Progenitor cell of endocrine pancreas (in vitro differentiated cells): ENCODE measurements around the gene LRMDA. TPM values are rescaled to one million over a fixed set of nuclear protein-coding genes. Genes with fewer than 3 reads are reported as not detected.

ENCODE experiments used
- DNase-seq: peaks from one replicate; pipeline ENCODE4 v3.0.0; 2021; ENCODE audit warnings: low spot score; ENCODE audit not compliant: unreplicated experiment
- H3K27ac Mint-ChIP-seq: 2 replicates; pipeline ENCODE4 v1.8.0; 2021; ENCODE audit warnings: mild to moderate bottlenecking, moderate library complexity, mixed read lengths
- H3K27me3 Mint-ChIP-seq: 2 replicates; pipeline ENCODE4 v1.8.0; 2021; ENCODE audit warnings: mixed read lengths
- H3K36me3 Mint-ChIP-seq: 2 replicates; pipeline ENCODE4 v1.8.0; 2022; ENCODE audit warnings: mixed read lengths; ENCODE audit not compliant: insufficient read depth
- H3K4me1 Mint-ChIP-seq: 2 replicates; pipeline ENCODE4 v1.8.0; 2021; ENCODE audit warnings: low read depth, mixed read lengths
- H3K4me3 Mint-ChIP-seq: 2 replicates; pipeline ENCODE4 v1.8.0; 2021; ENCODE audit warnings: low read depth, mild to moderate bottlenecking, moderate library complexity, mixed read lengths
- H3K9me3 Mint-ChIP-seq: 2 replicates; pipeline ENCODE4 v1.8.0; 2021; ENCODE audit warnings: low read depth, mixed read lengths
- CTCF ChIP-seq: fragments of 200-600 bp; sonication (generic); IDR thresholded peaks from one replicate; pipeline ENCODE4 v1.5.0; 2021; ENCODE audit warnings: antibody characterized with exemption, mild to moderate bottlenecking; ENCODE audit not compliant: unreplicated experiment
- total RNA-seq: library from RNA; stranded (reverse); gene quantifications from 2 replicates; pipeline ENCODE4 v1.2.1, GENCODE V29; 2021

The LRMDA gene
- total RNA-seq, 1 donor from 2014 or later = 6.5 TPM

- H3K4me3 Mint-ChIP-seq = no peak overlapping the region
- peaks cover 3% of the 10 kb centered on the region for H3K9me3 Mint-ChIP-seq
- H3K36me3 Mint-ChIP-seq = peaks cover 2% of the 10 kb centered on the region
- no peak overlapping the region for H3K27ac Mint-ChIP-seq
- no peak for TF ChIP-seq CTCF
- peaks cover 9% of the 10 kb centered on the region for H3K27me3 Mint-ChIP-seq
- H3K4me1 Mint-ChIP-seq = peaks cover 12% of the 10 kb centered on the region
- no peak for DNase-seq
Measured at GRCh38 chr10:75672842-75673241, 241.4 kb downstream of the LRMDA start.

DNA sequence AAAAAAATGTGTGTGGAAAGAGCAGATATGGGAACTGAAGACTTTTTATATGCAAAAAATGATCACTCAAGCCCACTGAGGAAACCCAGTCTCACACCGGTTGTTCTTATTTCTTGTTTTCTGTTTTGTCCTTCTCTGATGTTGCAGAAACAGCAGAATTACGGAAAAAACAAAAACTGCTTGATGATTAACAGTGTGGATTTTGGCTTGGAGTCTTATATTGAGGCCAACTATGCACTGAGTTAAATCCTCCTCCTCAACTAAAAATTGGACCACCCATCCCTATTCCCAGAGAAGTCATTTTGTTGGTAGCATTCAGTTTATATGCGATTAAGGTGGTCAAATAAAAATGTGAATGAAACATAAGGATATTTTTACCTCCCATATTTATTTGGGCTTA, 246.1 kb downstream of the LRMDA start:
- Mint-ChIP-seq H3K4me3 (no peak overlapping the region), H3K27ac (no peak overlapping the region), H3K36me3 (no peaks in the 10 kb centered on the region), H3K27me3 (peaks cover 13% of the 10 kb centered on the region), H3K4me1 (peaks cover 12% of the 10 kb centered on the region), H3K9me3 (no peaks in the 10 kb centered on the region)
- DNase-seq = no peak
- TF ChIP-seq CTCF = no peak

DNA sequence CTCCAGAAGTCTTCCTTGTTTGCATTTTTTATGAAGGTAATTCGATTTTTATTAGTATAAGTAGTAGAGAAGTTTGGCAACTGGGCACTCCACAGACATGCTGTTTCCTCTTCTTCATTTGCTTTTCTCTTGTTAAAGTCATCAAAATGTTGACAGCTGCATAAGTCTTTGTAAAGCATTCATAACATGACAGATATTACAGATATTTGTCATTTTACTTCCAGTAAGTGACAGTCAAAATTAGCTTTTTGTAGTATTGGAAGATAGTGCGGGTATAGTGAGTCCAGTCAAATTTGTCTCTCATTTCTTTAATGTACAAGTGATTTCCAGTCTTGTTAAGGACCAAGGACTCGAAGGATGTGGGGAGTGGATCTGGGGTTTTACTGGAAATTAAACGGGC, 247.1 kb downstream of the LRMDA start:
- Mint-ChIP-seq H3K27me3 (peaks cover 13% of the 10 kb centered on the region), H3K4me1 (peaks cover 12% of the 10 kb centered on the region), H3K27ac (no peak overlapping the region)

GRCh38 chr10:75679536-75679935, 248.1 kb downstream of the LRMDA start:
- DNase-seq = no peak
- H3K27me3 Mint-ChIP-seq = peaks cover 13% of the 10 kb centered on the region
- H3K27ac Mint-ChIP-seq = no peak overlapping the region
- TF ChIP-seq CTCF = no peak
- H3K9me3 Mint-ChIP-seq = no peaks in the 10 kb centered on the region
- peaks cover 7% of the 10 kb centered on the region for H3K4me1 Mint-ChIP-seq
- H3K4me3 Mint-ChIP-seq = no peak overlapping the region
- H3K36me3 Mint-ChIP-seq = no peaks in the 10 kb centered on the region

More for the DNA sequence above, 247.1 kb downstream of the LRMDA start:
- Mint-ChIP-seq H3K36me3 (no peaks in the 10 kb centered on the region), H3K4me3 (no peak overlapping the region), H3K9me3 (no peaks in the 10 kb centered on the region)
- no peak for DNase-seq
- TF ChIP-seq CTCF = no peak

GRCh38 chr10:75681334-75681733, 249.9 kb downstream of the LRMDA start:
- H3K27me3 Mint-ChIP-seq = peaks cover 4% of the 10 kb centered on the region
- no peaks in the 10 kb centered on the region for H3K9me3 Mint-ChIP-seq
- no peak for DNase-seq
- H3K27ac Mint-ChIP-seq = no peak overlapping the region
- TF ChIP-seq CTCF = no peak
- no peaks in the 10 kb centered on the region for H3K36me3 Mint-ChIP-seq
- H3K4me1 Mint-ChIP-seq = peaks cover 5% of the 10 kb centered on the region
- H3K4me3 Mint-ChIP-seq = no peak overlapping the region
